GM12891 (cell line): ENCODE data around the gene ZNF532.

Experiments used
- DNase-seq: peaks from one replicate; pipeline ENCODE4 v3.0.0; 2011; ENCODE audit warnings: low spot score; ENCODE audit not compliant: insufficient read length
- FAIRE-seq: peaks from 2 replicates; lab custom pipeline; 2011; peaks lifted over from hg19 to GRCh38; lab: Jason Lieb, UNC
- PAX5 ChIP-seq: IDR thresholded peaks from 2 replicates; pipeline ENCODE4 v1.6.1; 2011; ENCODE audit warnings: low read length, moderate library complexity, mild to moderate bottlenecking; ENCODE audit not compliant: insufficient read depth, severe bottlenecking
- POLR2A ChIP-seq: IDR thresholded peaks from 2 replicates; pipeline ENCODE4 v1.6.1; 2011; ENCODE audit warnings: low read depth, low read length, control low read depth
- POLR2AphosphoS5 ChIP-seq: IDR thresholded peaks from 2 replicates; pipeline ENCODE4 v1.6.1; 2011; ENCODE audit warnings: low read depth, low read length, control low read depth
- POU2F2 ChIP-seq: IDR thresholded peaks from 2 replicates; pipeline ENCODE4 v1.6.1; 2011; ENCODE audit warnings: low read depth, mild to moderate bottlenecking, control low read depth, low read length, moderate library complexity
- SPI1 ChIP-seq: IDR thresholded peaks from 2 replicates; pipeline ENCODE4 v1.6.1; 2011; ENCODE audit warnings: low read depth, low read length, control low read depth
- TAF1 ChIP-seq: IDR thresholded peaks from 2 replicates; pipeline ENCODE4 v1.6.1; 2011; ENCODE audit warnings: low read depth, low read length, control low read depth

The ZNF532 gene

DNA sequence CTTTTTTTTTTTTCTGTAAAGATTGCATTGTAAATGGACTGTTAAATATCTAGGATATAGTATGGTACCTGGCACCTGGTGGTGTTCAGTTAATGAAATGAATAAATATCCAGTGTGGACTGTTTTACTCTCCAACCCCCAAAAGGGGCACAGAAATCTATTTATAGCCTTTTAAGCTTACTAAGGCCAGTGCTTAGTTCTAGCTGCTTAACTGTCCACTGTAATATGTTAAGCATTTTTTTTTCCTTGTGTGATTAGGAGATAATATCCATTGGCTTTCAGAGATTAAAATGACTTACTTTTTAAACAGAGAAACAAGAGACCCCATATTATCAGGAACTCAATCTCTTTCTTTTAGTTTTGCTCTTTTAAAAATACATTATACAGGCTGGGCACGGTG lies 84.4 kb downstream of the ZNF532 start:
- TF ChIP-seq SPI1 = no peak
- TF ChIP-seq TAF1 = no peak
- TF ChIP-seq POU2F2 = no peak
- TF ChIP-seq POLR2A = no peak
- TF ChIP-seq PAX5 = no peak
- TF ChIP-seq POLR2AphosphoS5 = no peak
- FAIRE-seq = no peak
- DNase-seq = no peak

DNA sequence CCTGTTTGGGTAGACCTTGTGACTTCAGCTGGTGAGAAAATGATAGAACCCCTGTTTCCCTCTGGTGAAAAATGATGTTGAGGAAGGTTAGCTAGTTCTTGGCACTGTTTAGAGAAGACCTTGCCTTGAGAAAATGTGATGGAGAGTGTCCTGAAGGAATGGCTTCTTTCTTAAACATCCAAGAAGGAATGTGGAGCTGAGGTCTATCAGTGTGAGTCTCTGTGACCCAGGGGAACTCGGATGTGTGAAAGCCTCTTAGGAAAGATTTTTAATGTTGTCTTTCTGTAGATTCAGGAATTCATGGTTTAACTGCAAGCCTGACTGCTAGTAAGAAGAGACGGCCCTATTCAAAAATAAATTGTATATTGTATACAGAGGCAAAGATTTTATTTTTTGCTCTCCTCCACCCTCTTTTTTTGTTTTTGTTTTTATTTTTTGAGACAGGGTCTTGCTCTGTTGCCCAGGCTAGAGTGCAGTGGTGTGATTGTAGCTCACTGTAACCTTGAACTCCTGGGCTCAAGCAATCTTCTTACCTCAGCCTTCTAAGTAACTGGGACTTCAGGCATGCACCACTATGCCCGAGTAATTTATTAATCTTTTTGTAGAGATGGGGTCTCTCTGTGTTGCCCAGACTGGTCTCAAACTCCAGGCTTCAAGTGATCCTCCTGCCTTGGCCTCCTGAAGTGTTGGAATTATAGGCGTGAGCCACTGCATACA lies 87.5 kb downstream of the ZNF532 start:
- FAIRE-seq (peak; percentile 9), DNase-seq (no peak)
- TF ChIP-seq TAF1 = no peak

DNA sequence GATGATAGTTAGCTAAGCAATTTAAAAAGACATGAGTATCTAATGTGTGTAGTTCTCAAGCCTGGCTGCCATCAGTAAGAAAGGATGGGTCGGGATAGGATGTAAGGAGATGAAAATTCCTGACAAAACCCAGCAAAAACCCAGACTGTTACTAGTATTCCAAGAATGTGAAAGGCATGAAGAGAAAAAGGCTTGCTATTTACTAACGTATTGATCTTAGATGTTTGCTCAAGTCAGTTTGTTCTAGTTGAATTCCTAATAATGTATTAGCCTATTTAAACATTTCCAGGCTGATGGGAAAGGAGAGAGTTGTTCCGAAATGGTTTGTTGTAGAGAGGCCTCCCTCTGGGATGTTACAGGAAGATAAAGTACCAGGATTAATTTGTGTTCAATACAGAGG lies 88.2 kb downstream of the ZNF532 start:
- TF ChIP-seq PAX5 = no peak
- TF ChIP-seq SPI1 = no peak
- no peak for TF ChIP-seq POU2F2
- no peak for TF ChIP-seq POLR2AphosphoS5
- TF ChIP-seq TAF1 = no peak
- no peak for TF ChIP-seq POLR2A
- FAIRE-seq (no peak), DNase-seq (no peak)

DNA sequence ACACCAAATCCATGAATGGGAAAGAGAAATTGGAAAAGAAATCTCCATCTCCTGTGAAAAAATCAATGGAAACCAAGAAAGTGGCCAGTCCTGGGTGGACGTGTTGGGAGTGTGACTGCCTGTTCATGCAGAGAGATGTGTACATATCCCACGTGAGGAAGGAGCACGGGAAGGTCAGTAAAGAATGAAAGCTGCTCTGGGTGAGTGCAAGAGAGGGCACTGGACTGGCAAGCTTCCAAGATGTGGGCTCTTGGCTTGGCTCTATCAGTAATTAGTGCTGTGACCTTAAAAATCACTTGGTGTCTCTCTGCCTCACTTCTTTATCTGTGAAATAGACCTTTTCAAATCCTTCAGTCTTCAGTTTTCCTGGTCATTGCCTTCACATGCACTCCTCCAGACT lies 89.0 kb downstream of the ZNF532 start:
- DNase-seq (no peak), FAIRE-seq (no peak)
- TF ChIP-seq SPI1 (no peak), POLR2A (no peak), PAX5 (no peak), POU2F2 (no peak), POLR2AphosphoS5 (no peak), TAF1 (no peak)

DNA sequence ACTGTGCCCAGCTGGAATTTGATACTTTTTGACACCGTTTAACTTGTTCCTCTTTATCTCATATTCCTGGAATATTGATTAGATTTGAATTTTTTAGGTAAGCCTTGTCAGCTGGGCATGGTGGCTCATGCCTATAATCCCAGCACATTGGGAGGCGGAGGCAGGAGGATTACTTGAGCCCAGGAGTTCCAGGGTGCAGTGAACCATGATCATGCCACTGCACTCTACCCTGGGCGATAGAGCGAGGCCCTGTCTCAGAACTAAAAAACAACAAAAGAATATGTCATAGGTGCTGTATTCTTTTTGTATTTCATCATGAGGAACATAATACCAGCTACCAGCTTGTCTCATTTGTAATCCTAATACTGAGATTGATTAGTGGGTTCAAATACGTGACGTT lies 90.3 kb downstream of the ZNF532 start:
- DNase-seq = no peak
- TF ChIP-seq POU2F2 (no peak), POLR2A (no peak), TAF1 (no peak), PAX5 (no peak), POLR2AphosphoS5 (no peak), SPI1 (no peak)
- FAIRE-seq = no peak

DNA sequence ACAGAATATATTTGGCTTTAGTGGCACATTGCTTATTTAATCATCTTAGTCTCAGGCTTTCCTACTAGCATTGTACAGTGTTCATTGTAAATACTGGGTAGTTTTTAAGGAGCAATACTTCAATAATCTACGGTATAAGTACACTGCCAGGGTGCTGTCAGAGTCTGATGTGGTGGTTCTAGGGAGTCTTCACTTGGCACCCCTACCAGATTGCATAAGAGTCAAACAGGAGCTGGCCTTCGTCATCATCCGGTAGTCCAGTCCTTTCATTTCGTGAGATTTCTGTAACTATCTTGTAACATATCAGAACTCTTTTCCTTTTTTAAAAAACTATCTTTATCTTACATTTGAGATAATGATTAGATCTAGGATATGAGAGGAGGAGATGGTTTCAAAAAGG lies 91.1 kb downstream of the ZNF532 start:
- DNase-seq (no peak), FAIRE-seq (no peak)
- TF ChIP-seq POLR2AphosphoS5 = no peak

DNA sequence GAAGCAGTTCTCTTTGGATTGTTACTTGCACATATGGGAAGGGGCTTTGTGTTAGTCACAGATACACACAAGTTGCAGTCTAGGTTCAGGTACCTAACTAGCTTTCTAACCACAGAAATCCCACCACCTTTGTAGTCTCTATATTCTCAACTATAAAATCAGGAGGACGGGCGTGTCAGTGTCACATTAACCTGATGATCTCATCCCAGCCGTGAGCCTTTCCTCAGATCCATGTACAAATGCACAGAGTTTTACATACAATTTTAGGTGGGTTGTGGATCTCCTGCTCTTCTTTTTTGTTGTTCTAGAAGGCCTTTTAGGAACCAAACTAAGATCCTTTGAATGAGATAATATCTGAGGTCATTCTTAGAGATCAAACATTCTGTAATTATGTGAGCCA lies 94.0 kb downstream of the ZNF532 start:
- TF ChIP-seq POLR2AphosphoS5 = no peak
- no peak for DNase-seq
- no peak for FAIRE-seq

DNA sequence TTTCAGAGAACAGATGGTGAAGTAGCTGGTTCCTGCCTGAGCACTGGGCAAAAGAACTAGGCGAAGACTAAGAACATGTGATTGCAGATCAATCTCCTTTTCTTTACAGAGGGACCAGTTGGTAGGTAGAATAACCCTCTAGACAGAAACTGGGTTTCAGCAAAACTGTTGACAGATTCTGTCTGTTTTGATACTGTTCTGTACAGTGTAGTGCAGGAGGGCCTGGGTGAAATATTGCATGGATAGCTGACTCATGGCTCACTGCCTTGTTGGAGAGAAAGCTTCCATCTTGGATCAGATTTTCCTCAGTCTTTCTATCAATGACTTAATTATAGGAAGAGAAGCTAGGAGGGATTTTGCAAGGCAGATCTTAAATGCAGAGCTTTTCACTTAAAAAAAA lies 95.8 kb downstream of the ZNF532 start:
- DNase-seq = no peak
- TF ChIP-seq PAX5 (no peak), POLR2AphosphoS5 (no peak), SPI1 (no peak), POU2F2 (no peak), TAF1 (no peak), POLR2A (no peak)
- no peak for FAIRE-seq

DNA sequence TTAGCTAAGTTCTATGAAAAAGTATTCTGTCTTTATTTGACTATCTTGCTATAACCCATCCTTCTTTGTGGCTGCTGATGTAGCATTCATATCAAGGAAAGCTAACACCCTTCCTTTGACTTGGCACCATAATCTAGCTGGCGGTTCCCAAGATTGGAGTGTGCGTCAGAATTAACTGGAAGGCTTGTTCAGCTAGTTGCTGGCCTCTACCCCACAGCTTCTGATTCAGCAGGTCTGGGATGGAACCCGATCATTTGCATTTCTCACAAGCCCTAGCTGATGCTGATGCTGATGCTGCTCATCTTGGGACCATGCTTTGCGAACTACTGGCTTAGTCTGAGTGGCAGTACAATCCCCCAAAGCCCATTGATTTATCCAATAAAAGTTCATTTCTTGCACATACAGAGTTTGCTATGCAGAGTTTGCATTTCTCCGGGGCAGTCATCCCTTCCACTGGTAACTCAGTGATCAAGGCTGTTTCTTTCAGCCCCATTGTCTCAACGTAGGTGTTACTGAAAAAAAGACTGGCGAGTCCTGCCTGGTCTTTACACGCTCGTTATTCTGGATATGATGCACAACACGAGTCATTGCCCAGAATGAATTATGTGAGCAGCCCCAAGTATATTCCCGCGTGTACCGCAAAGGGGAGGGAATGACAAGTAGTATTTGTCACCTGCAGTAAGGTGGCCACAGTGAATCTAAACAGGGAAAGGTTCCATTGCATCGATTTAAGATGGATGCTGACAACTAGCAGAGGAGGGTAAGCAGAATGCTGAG lies 96.5 kb downstream of the ZNF532 start:
- no peak for FAIRE-seq
- TF ChIP-seq POLR2AphosphoS5 (no peak), POLR2A (no peak), TAF1 (no peak), SPI1 (no peak), PAX5 (no peak), POU2F2 (no peak)

DNA sequence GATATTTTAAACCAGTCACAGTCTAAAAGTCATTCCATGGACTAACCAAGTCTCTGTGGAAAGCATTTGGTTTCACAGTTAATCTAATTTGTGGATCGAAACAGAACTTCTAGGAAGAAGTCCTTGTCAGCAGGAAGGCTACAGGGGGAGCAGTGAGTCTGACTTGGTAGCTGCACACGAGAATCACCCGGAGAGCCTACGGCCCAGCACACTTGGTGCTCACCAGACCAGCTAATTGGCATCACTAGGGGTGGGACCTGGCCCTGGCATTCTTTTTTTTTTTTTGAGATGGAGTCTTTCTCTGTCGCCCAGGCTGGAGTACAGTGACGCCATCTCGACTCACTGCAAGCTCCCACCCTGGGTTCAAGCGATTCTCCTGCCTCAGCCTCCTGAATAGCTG lies 97.7 kb downstream of the ZNF532 start:
- no peak for DNase-seq
- TF ChIP-seq POLR2A = no peak
- TF ChIP-seq POU2F2 = no peak
- no peak for TF ChIP-seq PAX5
- TF ChIP-seq TAF1 = no peak
- no peak for TF ChIP-seq SPI1
- FAIRE-seq = no peak

More for the DNA sequence above, 96.5 kb downstream of the ZNF532 start:
- no peak for DNase-seq
